NB4 (cell line): ENCODE results near the gene EML4.

Source experiments
- CTCF ChIP-seq: IDR thresholded peaks from one replicate; pipeline ENCODE4 v1.5.1; 2012; ENCODE audit warnings: low read depth, low read length
- MYC ChIP-seq: IDR thresholded peaks from 2 replicates; pipeline ENCODE4 v1.6.1; 2011; ENCODE audit warnings: low read depth, low read length
- POLR2A ChIP-seq: IDR thresholded peaks from 2 replicates; pipeline ENCODE4 v1.6.1; 2011; ENCODE audit warnings: mild to moderate bottlenecking; ENCODE audit not compliant: insufficient read length; ENCODE audit errors: extremely low read depth
- TF ChIP-seq, protein P1 (sequence below): IDR thresholded peaks from 2 replicates; pipeline ENCODE4 v1.6.1; 2011; ENCODE audit warnings: low read depth, low read length

- TF ChIP-seq CTCF: no peak
- no peak for TF ChIP-seq POLR2A
- TF ChIP-seq MYC: no peak
- TF ChIP-seq, protein P1, sequence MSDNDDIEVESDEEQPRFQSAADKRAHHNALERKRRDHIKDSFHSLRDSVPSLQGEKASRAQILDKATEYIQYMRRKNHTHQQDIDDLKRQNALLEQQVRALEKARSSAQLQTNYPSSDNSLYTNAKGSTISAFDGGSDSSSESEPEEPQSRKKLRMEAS: no peak
Observed at GRCh38 chr2:42300527-42300926, 131.4 kb downstream of the EML4 start.
